Lung (tissue), 12 donors: ENCODE data around the gene BRI3BP. TPM values are rescaled to one million over a fixed set of nuclear protein-coding genes. Genes with fewer than 3 reads are reported as not detected.

ENCODE experiments used
- ATAC-seq: fragments of 200-7000 bp; cut with Tn5 transposase; one replicate; pipeline ENCODE4 v1.9.1; 2020; ENCODE audit warnings: moderate number of reproducible peaks; ENCODE audit not compliant: insufficient read depth, low FRiP score
- DNase-seq, 3 donors: peaks; one replicate each; pipeline ENCODE4 v3.0.0-alpha.2; 2013 to 2017
- H3K27ac ChIP-seq, 2 donors: one replicate each; pipeline ENCODE4 v1.5.1; 2013; ENCODE audit warnings: mild to moderate bottlenecking in 2 of 2, moderate library complexity in 2 of 2, control low read depth in 1 of 2, inconsistent platforms in 1 of 2, low read depth in 1 of 2, low read length in 1 of 2
- H3K27me3 ChIP-seq, 3 donors: one replicate each; pipeline ENCODE4 v1.5.1; 2013; ENCODE audit warnings: low read length in 2 of 3; ENCODE audit not compliant: control insufficient read depth in 3 of 3, insufficient read depth in 3 of 3
- H3K36me3 ChIP-seq, 4 donors: one replicate each; pipeline ENCODE4 v1.5.1; 2013; ENCODE audit warnings: low read length in 4 of 4, mild to moderate bottlenecking in 1 of 4, moderate library complexity in 1 of 4; ENCODE audit not compliant: control insufficient read depth in 4 of 4, insufficient read depth in 4 of 4
- H3K4me1 ChIP-seq, 5 donors: one replicate each; pipeline ENCODE4 v1.5.1; 2013; ENCODE audit warnings: low read length in 5 of 5, mild to moderate bottlenecking in 2 of 5, moderate library complexity in 1 of 5; ENCODE audit not compliant: control insufficient read depth in 5 of 5, insufficient read depth in 5 of 5
- H3K4me3 ChIP-seq: one replicate; pipeline ENCODE4 v1.5.1; 2013; ENCODE audit warnings: mild to moderate bottlenecking, control low read depth, moderate library complexity
- H3K9ac ChIP-seq, 2 donors: one replicate each; pipeline ENCODE4 v1.5.1; 2013; ENCODE audit warnings: low read length in 2 of 2, control low read depth in 1 of 2; ENCODE audit not compliant: insufficient read depth in 1 of 2
- H3K9me3 ChIP-seq, 4 donors: one replicate each; pipeline ENCODE4 v1.5.1; 2013; ENCODE audit warnings: low read length in 3 of 4, mild to moderate bottlenecking in 1 of 4, moderate library complexity in 1 of 4; ENCODE audit not compliant: control insufficient read depth in 4 of 4, insufficient read depth in 3 of 4
- CTCF ChIP-seq: IDR thresholded peaks from 2 replicates; pipeline ENCODE4 v1.5.1; 2012; ENCODE audit warnings: mild to moderate bottlenecking; ENCODE audit errors: control extremely low read depth, extremely low read depth
- WGBS, 2 donors: extraction: QIAGEN DNeasy Blood & Tissue Kit; methylation state at CpG; one replicate each; pipeline ENCODE4 v1.1.7; 2013; 5-methylcytosine and 5-hydroxymethylcytosine counted together
- polyA plus RNA-seq, 2 donors: library from polyadenylated mRNA; stranded (reverse); fragments of 200-250 nt; gene quantifications; one replicate each; pipeline ENCODE4 v1.2.1, GENCODE V29; 2013
- total RNA-seq, 2 donors: library from RNA; depleted of rRNA in 1 of 2; stranded (reverse); fragments of >200 nt in 1 of 2; gene quantifications; one replicate each; pipeline ENCODE4 v1.2.1, GENCODE V29; 2014 to 2021
- donor health status: control.
- donor health status: control.
- donor health status: Bipolar disorder and iron deficiency.
- donor health status: healthy.
- donor health status: DM: yes; HTN: yes; CAD: no.

BRI3BP gene
- total and polyA plus RNA-seq, 4 donors = 2.3 to 9.5 (median 5.5) TPM

DNA sequence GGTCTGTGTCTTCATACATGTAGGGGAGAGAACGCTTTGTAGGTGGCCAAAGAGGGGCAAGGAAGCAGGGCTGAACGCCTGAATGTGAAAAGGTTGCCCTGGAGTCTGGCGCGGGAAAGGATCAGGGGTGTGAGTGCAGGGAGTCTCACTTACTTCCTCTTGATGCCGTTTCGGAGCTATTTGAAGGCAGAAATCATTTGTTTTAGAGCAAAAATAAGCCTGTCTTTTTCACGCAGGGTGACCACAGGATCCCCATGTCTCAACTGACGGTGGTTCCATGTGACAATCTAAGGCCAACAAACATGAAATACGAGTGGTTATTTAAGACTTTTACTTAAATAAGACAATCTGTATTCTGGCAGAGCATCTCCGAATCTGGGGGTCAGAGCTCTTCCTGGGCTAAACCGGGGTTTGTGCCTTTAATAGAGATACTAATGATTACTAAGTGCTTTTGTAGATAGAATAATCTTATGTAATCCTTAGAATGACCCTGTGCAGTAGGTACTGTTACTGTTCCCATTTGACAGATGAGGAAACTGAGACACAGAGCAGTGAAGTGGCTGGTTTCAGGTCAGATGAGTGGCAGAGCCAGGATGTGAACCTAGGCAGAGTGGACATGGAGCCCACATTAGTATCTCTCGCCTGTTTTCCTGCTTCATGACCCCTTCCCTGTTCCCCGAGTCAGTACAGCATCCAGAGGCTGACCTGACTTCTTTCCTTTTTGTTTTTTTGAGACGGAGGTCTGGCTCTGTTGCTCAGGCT, 1.9 kb downstream of the BRI3BP start:
- Histone ChIP-seq H3K36me3 (no peaks in the 10 kb centered on the region), H3K9ac (no peak overlapping the region), H3K4me1 (peaks cover 0 to 17% (median 3%) of the 10 kb centered on the region in 5 donors), H3K27ac (no peak overlapping the region), H3K27me3 (no peaks in the 10 kb centered on the region), H3K4me3 (no peak overlapping the region), H3K9me3 (no peaks in the 10 kb centered on the region)
- ATAC-seq = no peak
- no peak for DNase-seq
- WGBS, 2 donors = 43 to 72% methylated on average over 14 of the region's 14 CpGs
- no peak for TF ChIP-seq CTCF

GRCh38 chr12:124998705-124999104, 5.3 kb downstream of the BRI3BP start:
- Histone ChIP-seq H3K9me3 (no peaks in the 10 kb centered on the region), H3K4me1 (peaks cover 0 to 12% (median 0%) of the 10 kb centered on the region in 5 donors), H3K27me3 (no peaks in the 10 kb centered on the region), H3K36me3 (no peaks in the 10 kb centered on the region), H3K27ac (no peak overlapping the region), H3K4me3 (no peak overlapping the region), H3K9ac (no peak overlapping the region)
- DNase-seq (no peak), ATAC-seq (no peak)
- no peak for TF ChIP-seq CTCF
- WGBS, 2 donors = 84 to 97% methylated on average over 4 of the region's 4 CpGs

- TF ChIP-seq CTCF = no peak
- no peak overlapping the region for H3K9ac ChIP-seq
- DNase-seq = no peak
- no peaks in the 10 kb centered on the region for H3K36me3 ChIP-seq
- H3K9me3 ChIP-seq = no peaks in the 10 kb centered on the region
- ATAC-seq = no peak
- 95 to 99% methylated on average over 3 of the region's 3 CpGs for WGBS, 2 donors
- no peaks in the 10 kb centered on the region for H3K4me1 ChIP-seq
- no peak overlapping the region for H3K27ac ChIP-seq
- H3K4me3 ChIP-seq = no peak overlapping the region
- no peaks in the 10 kb centered on the region for H3K27me3 ChIP-seq
These were observed 8.2 kb downstream of the BRI3BP start for GRCh38 chr12:125001636-125002035.
